ENCODE results near the gene PPP2R5C.

DNA sequence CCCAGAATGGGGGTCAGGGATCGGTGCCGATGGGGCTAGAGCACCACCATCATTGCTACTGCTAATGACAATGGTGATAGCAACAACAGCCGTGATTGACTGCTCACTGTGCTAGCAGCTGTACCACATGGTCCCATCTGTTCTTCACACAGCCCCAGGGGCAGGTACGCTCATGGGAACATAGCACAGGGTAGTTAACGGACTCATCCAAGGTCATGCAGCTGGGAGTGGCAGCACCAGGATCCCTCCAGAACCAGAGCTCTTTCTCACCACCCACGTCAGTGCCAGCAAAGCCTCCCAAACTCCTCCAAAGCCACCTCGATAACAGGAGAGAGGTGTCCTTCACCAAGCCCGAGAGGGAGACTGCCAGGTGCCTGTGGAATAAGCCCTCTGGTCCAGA, 191.6 kb downstream of the PPP2R5C start:
- TF ChIP-seq, protein P1, sequence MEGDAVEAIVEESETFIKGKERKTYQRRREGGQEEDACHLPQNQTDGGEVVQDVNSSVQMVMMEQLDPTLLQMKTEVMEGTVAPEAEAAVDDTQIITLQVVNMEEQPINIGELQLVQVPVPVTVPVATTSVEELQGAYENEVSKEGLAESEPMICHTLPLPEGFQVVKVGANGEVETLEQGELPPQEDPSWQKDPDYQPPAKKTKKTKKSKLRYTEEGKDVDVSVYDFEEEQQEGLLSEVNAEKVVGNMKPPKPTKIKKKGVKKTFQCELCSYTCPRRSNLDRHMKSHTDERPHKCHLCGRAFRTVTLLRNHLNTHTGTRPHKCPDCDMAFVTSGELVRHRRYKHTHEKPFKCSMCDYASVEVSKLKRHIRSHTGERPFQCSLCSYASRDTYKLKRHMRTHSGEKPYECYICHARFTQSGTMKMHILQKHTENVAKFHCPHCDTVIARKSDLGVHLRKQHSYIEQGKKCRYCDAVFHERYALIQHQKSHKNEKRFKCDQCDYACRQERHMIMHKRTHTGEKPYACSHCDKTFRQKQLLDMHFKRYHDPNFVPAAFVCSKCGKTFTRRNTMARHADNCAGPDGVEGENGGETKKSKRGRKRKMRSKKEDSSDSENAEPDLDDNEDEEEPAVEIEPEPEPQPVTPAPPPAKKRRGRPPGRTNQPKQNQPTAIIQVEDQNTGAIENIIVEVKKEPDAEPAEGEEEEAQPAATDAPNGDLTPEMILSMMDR (conservative IDR thresholded peaks at IDR 0.05 in 1 of 2, IDR thresholded peaks at IDR 0.05 in 1 of 2; ENCODE audit: extremely low read depth in 1 of 2, insufficient read depth in 1 of 2, low read depth in 1 of 2, low read length in 2 of 2) = no peak
- TF ChIP-seq EZH2 (IDR thresholded peaks at IDR 0.05; ENCODE audit: borderline replicate concordance, low read length) = no peak
